ENCODE results near the gene ZBTB16. TPM values are rescaled to one million over a fixed set of nuclear protein-coding genes. Genes with fewer than 3 reads are reported as not detected.

Gene ZBTB16
- polyA plus RNA-seq, 1 donor from 2014 or later = 0.45 TPM

DNA sequence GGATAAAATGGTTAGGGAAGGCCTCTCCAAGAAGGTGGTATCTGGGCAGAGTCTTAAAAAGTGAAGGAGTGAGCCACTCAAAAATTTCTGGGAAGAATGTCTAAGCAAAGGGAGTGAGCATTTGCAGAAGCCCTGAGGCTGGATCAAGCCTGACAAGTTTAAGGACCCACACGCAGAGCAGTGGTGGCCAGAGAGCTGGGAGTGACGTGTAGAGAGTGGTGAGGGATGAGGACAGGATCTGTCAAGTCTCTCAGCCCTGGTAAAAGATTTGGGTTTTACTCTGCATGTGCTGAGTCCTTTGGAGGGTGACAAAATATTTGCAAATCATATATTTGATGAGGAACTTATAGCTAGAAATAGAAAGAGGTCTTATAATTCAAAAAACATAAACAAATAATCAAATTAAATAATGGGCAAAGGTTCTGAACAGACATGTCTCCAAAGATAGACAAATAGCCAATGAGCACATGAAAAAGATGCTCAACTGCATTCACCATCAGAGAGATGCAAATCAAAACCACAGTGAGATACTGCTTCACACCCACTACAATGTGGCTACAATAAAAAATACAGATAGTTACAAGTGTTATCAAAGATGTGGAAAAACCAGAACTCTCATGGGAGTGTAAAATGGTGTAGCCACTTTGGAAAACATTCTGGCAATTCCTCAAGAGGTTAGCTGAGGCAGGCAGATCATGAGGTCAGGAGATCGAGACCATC lies 129.5 kb downstream of the ZBTB16 start:
- Histone ChIP-seq H3K27ac (ENCODE audit: low read length) (no peak overlapping the region), H3K4me2 (ENCODE audit: low read length) (no peak overlapping the region), H3K9me3 (ENCODE audit: low read length) (no peaks in the 10 kb centered on the region)

DNA sequence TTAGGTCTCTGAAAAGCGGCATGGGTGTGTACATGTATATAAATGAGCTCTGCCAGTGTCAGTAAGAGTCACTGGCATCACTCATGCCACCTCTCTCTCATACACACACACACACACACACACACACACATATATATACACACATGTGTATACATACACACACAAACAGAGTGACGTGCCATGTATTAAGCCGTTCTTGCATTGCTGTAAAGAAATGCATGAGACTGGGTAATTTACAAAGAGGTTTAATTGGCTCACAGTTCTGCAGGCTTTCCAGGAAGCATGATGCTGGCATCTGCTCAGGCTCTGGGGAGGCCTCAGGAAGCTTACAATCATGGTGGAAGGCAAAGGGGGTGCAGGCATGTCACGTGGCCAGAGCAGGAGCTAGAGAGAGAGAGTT lies 131.1 kb downstream of the ZBTB16 start:
- no peak overlapping the region for H3K9ac ChIP-seq (ENCODE audit: low read length)
- TF ChIP-seq MXI1 (conservative IDR thresholded peaks at IDR 0.05; ENCODE audit: poor library complexity, severe bottlenecking) (no peak), SMC3 (conservative IDR thresholded peaks at IDR 0.05; ENCODE audit: poor library complexity) (no peak), EZH2 (IDR thresholded peaks at IDR 0.05; ENCODE audit: borderline replicate concordance, insufficient read depth, low read length, poor library complexity, severe bottlenecking) (no peak), POLR2AphosphoS5 (IDR thresholded peaks at IDR 0.05) (no peak)
- TF ChIP-seq, protein P1, sequence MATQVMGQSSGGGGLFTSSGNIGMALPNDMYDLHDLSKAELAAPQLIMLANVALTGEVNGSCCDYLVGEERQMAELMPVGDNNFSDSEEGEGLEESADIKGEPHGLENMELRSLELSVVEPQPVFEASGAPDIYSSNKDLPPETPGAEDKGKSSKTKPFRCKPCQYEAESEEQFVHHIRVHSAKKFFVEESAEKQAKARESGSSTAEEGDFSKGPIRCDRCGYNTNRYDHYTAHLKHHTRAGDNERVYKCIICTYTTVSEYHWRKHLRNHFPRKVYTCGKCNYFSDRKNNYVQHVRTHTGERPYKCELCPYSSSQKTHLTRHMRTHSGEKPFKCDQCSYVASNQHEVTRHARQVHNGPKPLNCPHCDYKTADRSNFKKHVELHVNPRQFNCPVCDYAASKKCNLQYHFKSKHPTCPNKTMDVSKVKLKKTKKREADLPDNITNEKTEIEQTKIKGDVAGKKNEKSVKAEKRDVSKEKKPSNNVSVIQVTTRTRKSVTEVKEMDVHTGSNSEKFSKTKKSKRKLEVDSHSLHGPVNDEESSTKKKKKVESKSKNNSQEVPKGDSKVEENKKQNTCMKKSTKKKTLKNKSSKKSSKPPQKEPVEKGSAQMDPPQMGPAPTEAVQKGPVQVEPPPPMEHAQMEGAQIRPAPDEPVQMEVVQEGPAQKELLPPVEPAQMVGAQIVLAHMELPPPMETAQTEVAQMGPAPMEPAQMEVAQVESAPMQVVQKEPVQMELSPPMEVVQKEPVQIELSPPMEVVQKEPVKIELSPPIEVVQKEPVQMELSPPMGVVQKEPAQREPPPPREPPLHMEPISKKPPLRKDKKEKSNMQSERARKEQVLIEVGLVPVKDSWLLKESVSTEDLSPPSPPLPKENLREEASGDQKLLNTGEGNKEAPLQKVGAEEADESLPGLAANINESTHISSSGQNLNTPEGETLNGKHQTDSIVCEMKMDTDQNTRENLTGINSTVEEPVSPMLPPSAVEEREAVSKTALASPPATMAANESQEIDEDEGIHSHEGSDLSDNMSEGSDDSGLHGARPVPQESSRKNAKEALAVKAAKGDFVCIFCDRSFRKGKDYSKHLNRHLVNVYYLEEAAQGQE (IDR thresholded peaks at IDR 0.05; ENCODE audit: borderline replicate concordance) = no peak
- no peaks in the 10 kb centered on the region for H4K20me1 ChIP-seq (ENCODE audit: insufficient read depth)
- no peaks in the 10 kb centered on the region for H3F3A ChIP-seq (ENCODE audit: insufficient read depth, low read length, poor library complexity, severe bottlenecking)
- H3K36me3 ChIP-seq (ENCODE audit: insufficient read depth, low read length) = no peaks in the 10 kb centered on the region
- no peaks in the 10 kb centered on the region for H3K79me2 ChIP-seq (replicated peaks; ENCODE audit: insufficient read depth, low read length)
- no peak overlapping the region for H3K4me3 ChIP-seq (ENCODE audit: low read length)
- no peak overlapping the region for H3K4me2 ChIP-seq (ENCODE audit: low read length)
- H3K9me3 ChIP-seq (ENCODE audit: low read length) = no peaks in the 10 kb centered on the region
- H2AFZ ChIP-seq (ENCODE audit: low read depth, low read length) = no peak overlapping the region
- no peaks in the 10 kb centered on the region for H3K9me2 ChIP-seq (ENCODE audit: insufficient read depth, low read length)
- no peak overlapping the region for H3K27ac ChIP-seq (ENCODE audit: low read length)
- no peaks in the 10 kb centered on the region for H3K27me3 ChIP-seq (ENCODE audit: insufficient read depth, low read depth, low read length)

More for the DNA sequence above, 129.5 kb downstream of the ZBTB16 start:
- Histone ChIP-seq H3K79me2 (replicated peaks; ENCODE audit: insufficient read depth, low read length) (no peaks in the 10 kb centered on the region), H3K27me3 (ENCODE audit: insufficient read depth, low read depth, low read length) (no peaks in the 10 kb centered on the region), H4K20me1 (ENCODE audit: insufficient read depth) (no peaks in the 10 kb centered on the region), H3K9me2 (ENCODE audit: insufficient read depth, low read length) (no peaks in the 10 kb centered on the region), H3K36me3 (ENCODE audit: insufficient read depth, low read length) (no peaks in the 10 kb centered on the region), H3F3A (ENCODE audit: insufficient read depth, low read length, poor library complexity, severe bottlenecking) (no peaks in the 10 kb centered on the region), H2AFZ (ENCODE audit: low read depth, low read length) (no peak overlapping the region), H3K4me3 (ENCODE audit: low read length) (no peak overlapping the region), H3K9ac (ENCODE audit: low read length) (no peak overlapping the region)
- TF ChIP-seq POLR2AphosphoS5 (IDR thresholded peaks at IDR 0.05) (no peak), SMC3 (conservative IDR thresholded peaks at IDR 0.05; ENCODE audit: poor library complexity) (no peak), EP300 (conservative IDR thresholded peaks at IDR 0.05; ENCODE audit: poor library complexity, severe bottlenecking) (no peak), RAD21 (conservative IDR thresholded peaks at IDR 0.05) (no peak), TAF1 (IDR thresholded peaks at IDR 0.05; ENCODE audit: low read depth) (no peak), MXI1 (conservative IDR thresholded peaks at IDR 0.05; ENCODE audit: poor library complexity, severe bottlenecking) (no peak), EZH2 (IDR thresholded peaks at IDR 0.05; ENCODE audit: borderline replicate concordance, insufficient read depth, low read length, poor library complexity, severe bottlenecking) (no peak)
- TF ChIP-seq, protein P2, sequence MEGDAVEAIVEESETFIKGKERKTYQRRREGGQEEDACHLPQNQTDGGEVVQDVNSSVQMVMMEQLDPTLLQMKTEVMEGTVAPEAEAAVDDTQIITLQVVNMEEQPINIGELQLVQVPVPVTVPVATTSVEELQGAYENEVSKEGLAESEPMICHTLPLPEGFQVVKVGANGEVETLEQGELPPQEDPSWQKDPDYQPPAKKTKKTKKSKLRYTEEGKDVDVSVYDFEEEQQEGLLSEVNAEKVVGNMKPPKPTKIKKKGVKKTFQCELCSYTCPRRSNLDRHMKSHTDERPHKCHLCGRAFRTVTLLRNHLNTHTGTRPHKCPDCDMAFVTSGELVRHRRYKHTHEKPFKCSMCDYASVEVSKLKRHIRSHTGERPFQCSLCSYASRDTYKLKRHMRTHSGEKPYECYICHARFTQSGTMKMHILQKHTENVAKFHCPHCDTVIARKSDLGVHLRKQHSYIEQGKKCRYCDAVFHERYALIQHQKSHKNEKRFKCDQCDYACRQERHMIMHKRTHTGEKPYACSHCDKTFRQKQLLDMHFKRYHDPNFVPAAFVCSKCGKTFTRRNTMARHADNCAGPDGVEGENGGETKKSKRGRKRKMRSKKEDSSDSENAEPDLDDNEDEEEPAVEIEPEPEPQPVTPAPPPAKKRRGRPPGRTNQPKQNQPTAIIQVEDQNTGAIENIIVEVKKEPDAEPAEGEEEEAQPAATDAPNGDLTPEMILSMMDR (IDR thresholded peaks at IDR 0.05; ENCODE audit: poor library complexity, severe bottlenecking) = no peak
- TF ChIP-seq, protein P1 (IDR thresholded peaks at IDR 0.05; ENCODE audit: borderline replicate concordance) = no peak
